CD4-positive, alpha-beta T cell treated with Interleukin-21 for 1 hour (primary cell): ENCODE measurements around the gene ZNF175.

Source experiments
- DNase-seq: peaks from one replicate; pipeline ENCODE4 v3.0.0-alpha.2; 2020

The ZNF175 gene

DNA sequence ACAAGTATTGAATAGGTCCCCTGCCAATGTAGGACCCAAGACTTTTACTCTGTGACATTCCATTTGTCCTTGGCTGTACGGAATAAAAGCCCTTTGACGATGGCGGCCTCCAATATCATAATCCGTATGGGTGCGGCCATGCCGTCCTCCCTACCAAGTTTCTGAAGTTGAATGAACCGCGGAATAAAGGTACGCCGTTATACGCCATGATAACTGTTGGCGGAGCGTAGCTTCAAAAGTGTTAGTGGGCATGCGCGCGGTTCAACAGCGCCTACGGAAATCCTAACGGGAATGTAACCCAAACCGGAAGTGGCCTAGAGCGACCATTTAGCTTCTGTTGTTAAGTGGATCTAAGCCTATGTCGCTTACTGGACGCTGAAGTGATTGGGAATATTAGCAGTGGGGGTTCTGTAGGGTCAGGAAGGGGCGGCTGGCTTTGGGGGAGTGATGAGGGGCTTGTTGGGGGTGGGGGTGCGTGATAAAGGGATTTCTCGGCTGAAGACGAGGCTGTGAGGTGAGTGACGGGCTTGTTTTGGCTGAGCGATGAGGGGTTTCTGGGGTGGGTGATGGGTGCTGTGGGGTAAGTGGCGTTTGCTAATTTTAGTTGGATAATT is at the start of gene ZNF175:
TSS of gene ZNF175 (plus strand) at position 322 of the 614 bp plus-strand sequence. CDS start 2,047 bp downstream, outside the sequence.
- peak; percentile 91 for DNase-seq

DNA sequence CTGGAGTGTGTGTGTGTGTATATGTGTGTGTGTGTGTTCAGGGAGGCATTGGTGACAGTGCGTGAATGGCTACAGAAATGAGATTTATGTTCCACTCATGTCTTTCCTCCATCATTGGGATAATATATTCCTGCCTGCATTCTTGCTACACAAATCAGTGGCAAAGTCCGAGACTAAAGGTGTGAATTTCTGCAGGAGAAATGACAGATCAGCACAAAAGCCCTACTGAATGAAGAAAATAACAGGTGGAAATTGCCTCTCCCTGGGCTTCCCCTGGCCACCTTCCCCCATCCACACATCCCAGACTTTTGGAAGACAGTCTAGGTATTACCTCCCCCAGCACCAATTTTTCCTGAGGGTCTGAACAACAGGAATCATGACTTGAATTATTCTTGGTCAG is 49.7 kb upstream of the ZNF175 start:
- DNase-seq: no peak

- no peak for DNase-seq
Measured at GRCh38 chr19:51521781-51522180, 49.3 kb upstream of the ZNF175 start.

- DNase-seq: no peak
Measured at GRCh38 chr19:51524666-51525264, 46.3 kb upstream of the ZNF175 start.

GRCh38 chr19:51525651-51526050 is 45.4 kb upstream of the ZNF175 start:
- no peak for DNase-seq

DNA sequence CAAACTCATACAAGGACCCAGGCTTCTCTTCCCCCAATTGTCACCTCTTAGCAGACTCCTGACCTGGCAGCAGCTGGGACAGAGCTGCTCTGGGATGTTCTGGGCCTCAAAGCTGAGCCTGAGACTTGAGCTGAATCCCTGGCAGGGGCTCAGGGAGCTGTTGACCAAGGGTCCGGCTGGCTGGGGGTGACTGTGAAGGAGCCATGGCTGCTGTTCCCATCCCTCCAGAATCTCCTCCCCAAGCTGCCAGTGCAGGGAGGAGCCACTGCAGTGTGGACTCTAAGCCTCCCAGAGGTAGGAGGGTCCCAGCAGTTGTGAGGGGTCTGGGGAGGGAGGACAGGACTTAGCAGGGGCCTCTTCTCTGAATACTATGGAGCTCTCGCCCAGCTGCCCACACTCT is 41.8 kb upstream of the ZNF175 start:
- no peak for DNase-seq

DNA sequence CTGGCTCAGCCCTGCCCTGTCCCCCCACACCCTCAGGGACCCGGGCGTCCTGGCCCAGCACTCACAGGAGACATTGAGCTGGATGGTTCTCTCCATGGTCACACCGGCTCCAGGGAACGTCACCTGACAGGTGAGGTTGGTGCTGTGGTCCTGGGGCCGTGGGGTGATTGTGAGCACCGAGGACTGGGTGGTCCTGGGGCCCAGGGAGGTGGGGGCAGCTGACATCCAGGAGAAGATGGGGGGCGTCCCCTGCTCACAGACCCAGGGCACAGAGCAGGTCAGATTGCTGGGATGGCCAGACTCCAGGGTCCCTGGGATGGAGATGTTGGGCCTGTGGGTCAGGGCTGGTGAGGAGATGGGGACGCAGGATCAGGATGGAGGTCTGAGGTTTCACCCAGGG is 40.5 kb upstream of the ZNF175 start:
- DNase-seq: no peak

GRCh38 chr19:51531349-51532315 is 39.5 kb upstream of the ZNF175 start, which contains the start of gene SIGLEC6:
Gene SIGLEC6, minus strand, starts transcription at chr19:51531670. Its CDS starts 22 bp downstream, at chr19:51531648.
- DNase-seq: peak; percentile 30

GRCh38 chr19:51535535-51535934 is 35.5 kb upstream of the ZNF175 start:
- no peak for DNase-seq

GRCh38 chr19:51539821-51540366 is 31.2 kb upstream of the ZNF175 start:
- no peak for DNase-seq

- DNase-seq: no peak
Measured at GRCh38 chr19:51541458-51542357, 29.4 kb upstream of the ZNF175 start.

DNA sequence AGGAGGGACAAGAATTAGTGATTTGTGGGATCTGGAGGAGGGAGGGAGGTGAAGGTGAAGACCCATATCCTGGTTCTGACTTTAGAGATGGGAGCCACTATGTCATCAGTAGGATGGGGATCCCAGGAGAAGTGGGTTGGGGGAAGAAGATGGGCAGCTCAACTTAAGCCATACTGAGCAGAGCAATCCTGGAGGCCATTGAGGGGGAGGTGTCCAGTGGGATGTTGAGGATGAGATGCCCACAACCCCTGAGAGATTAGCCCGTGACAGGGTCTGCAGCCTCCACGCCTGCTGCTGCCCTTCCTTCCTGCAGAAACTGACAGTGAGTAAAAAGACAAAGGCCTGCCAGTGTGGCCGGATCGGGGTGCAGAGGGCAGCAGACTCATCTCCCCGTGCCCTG is 28.4 kb upstream of the ZNF175 start:
- DNase-seq: no peak

DNA sequence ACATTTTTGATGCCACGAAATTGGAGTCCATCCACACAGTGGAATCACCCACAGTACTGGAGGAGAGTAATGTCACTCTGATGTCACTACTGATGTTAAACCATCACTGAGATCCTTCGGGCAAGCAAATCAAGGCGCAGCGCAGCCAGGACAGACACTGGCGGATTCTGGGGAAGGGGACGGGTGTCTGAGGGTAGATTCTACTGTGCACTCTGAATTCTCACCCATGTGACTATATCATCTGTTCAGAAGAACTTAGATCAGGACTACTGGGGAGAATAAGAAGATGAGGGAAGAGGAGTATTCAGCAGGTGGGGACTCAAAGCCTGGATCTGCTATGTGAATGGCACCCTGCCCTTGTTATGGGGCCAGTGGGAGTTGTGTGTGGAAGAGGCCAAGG is 27.0 kb upstream of the ZNF175 start:
- DNase-seq: no peak

DNA sequence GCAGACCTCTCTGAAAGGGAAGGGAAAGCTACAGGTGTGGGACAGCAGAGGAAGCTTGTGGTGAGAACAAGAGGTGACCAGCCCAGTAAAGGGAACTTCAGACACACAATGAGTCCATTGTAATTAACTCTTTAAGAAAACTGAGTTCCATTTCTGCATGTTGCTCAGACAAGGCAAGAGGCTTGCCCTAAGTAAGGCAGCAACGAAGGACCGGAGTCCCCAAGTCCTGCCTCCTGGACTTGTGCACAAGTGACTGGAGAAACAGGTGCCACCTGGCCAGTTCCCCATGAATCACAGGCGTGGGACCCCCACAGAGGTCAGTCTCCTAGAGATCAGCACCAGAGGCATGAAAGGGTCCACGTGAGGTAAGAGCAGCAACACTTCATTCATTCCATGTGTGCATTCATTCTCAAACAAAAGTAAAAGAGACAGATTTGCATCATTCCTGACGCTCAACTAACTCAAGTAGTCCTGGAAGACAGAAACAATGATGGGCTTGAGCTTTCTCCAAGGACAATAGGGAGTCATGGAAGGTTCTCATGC is 24.9 kb upstream of the ZNF175 start:
- no peak for DNase-seq

DNA sequence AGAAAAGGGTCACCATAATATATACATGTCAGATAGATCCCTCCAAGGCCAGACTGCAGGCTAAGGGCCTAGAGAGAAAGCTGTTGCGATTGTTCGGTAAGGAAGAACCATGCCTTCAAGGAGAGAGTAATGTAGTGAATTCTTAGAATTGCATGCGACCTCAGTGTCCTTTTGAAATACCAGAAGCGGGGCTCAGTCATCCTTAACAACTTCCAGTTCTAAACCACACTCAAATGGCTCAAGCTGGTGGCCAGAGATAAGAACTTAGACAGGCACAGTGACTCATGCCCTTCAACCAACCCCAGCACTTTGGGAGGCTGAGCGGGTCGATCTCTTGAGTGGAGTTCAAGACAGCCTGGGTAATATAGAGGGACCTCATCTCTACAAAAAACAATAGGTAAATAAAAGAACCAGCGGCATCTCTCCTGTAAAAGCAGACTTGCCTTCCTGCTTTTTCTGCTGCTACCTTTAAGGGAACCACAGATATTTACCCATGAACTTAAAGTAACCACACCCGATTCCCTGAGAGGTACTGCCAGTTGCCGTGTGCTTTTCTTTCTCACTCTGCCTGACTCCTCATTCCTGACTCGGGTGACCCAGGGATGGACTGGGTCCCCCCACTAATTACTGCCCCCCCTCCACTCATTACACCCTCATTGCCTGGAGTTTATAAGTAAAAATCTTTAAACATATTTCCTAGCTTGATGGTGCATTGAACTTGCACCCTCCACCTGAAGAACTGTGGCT is 24.3 kb upstream of the ZNF175 start:
- DNase-seq: no peak

DNA sequence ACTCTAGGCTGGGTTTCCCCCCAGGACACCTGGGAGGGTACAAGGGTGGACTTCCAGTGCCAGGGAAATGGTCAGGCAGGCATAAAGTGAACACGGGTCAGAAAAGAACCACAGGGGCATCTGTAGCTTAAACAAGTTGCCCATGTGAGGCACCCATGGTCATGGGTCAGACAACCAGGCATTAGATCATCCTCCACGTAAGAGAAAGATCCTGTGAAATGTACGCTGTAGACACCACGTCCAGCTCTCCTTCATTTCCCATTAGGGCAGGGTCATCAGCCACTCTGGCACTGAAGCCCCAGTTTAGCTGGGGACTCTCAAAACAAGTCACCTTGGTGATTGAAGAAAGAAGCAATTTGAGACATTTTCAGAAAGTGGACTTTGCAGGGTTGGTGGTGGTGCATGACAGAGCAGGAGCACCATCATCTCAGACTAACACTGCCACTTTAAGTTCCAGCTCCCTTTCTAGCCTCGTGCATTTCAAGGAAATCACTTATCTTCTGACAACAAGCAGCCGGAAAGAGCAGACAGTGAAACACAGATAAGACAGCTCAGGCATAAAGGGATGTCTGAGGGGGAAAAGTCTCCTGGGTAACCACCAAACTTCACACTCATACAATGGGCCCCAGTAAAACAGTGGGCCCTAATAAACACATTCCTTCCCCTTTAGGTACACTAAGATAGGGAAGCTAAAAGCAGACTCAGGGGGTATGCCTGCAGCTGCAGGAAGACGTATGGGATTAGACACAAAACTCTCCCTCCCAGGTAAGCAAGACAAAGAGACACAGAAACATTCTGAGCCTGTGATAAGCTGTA is 23.5 kb upstream of the ZNF175 start:
- DNase-seq: no peak

DNA sequence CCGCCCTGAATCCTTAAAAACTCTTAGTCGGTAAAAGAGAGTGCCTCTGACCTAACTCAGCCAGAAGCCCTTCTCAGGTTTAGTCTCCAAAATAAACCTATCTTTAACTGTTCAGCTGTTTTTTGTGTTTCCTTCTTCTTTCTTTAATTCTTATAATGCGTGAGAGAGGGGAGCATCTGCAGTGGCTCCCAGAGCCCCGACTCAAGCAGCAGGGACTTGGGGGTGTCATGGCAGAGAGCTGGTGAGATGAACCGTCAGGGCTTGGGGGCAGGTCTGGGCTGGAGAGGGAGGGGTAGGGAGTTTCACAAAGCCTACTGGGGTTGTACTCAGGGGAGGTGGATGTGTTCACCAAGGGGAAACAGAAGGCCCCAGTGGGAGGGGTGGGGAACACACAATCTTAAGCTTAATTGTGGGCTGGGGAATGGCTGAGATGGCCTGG is 22.9 kb upstream of the ZNF175 start:
- no peak for DNase-seq

DNA sequence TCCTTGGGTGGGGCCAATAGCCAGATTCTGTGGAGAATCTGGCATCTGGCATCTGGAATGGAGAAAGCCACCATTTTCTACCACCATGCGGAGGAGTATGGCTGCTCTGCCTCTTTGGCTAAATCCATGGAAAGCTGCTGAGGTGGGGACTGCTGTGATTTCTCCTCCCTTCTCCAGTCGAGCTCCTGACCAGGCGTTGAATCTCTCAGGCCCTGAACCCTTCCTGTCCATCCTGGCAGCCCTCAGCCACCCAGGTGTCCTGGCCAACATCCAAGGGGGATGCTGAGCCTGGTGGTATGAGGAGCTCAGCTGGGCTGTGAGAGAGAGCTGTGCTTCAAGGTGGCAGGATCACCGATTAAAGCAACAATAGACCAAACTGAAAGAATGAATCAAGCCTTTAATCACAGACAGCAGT is 22.2 kb upstream of the ZNF175 start:
- no peak for DNase-seq

- DNase-seq: no peak
Measured at GRCh38 chr19:51549533-51550324, 21.4 kb upstream of the ZNF175 start.
